Measurements from ENCODE around the gene GAD2.

GAD2 gene

DNA sequence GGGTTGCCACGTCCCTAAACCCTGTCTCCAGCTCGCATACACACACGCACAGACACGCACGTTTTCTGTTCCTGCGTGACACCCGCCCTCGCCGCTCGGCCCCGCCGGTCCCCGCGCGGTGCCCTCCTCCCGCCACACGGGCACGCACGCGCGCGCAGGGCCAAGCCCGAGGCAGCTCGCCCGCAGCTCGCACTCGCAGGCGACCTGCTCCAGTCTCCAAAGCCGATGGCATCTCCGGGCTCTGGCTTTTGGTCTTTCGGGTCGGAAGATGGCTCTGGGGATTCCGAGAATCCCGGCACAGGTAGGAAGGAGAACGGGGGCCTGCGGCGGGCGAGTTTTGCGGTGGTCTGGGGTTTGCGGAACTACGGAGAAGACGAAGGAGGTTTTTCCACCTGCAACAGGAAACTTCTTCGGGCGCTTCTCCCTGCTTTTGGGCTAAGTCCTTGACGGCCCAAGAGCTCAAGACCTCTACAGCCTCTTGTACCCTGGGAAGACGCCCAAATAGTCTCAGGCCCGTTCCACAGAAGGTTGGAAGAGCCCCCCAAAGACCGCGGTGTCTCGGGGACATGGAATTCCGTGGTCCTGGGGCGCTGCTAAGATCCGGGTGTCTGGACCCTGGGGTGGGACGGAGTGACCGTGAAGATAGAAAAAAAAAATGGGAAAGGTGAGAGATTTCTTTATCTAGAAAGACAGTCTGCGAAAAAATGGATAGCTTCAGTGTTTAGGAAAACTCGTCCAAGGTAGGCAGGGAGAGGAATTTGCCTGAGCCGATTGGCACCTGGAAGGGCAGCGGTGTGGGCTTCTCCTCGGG lies at the start of gene GAD2:
GAD2 (plus strand) TSS at position 190 of the 811 bp plus-strand sequence; CDS start at position 226, 36 bp downstream.
- no peak for DNase-seq

DNA sequence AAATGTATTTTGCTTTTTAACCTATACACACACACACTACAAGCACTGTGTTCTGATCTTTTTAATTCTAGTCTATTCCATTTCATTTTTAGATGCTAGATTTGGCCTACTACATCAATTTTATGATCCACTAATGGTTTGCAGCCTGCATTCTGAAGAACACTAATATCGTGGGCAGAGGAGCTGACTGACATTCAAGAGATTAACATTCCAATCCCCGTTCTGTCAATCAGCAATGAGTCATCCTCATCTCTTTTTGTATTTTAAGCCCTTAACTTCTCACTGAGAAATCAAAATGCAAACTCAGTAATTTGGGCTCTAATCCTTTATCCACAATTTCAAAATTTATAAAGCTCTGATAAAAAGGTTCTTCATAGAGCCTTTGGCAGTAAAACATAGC lies 47.1 kb upstream of the GAD2 start:
- no peak for DNase-seq

DNA sequence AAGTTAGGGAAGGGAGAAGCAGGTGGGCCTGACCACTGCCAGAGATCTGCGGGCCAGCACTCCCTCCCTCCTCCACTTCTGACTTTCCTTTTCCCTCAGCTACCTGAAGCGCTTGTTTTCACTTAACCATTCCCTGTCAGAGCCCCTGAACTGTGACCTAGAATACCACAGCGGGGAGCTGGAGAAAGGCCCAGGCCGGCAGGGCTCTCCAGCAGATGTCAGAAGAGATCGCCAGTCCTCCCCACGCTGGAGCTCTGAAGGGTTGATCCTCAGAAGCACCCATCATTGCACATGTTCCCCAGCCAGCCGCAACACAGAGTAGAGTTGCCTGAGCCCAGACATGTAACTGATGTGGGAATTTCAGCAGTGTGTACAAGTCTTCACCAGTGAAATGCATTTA lies 44.4 kb upstream of the GAD2 start:
- no peak for DNase-seq

DNA sequence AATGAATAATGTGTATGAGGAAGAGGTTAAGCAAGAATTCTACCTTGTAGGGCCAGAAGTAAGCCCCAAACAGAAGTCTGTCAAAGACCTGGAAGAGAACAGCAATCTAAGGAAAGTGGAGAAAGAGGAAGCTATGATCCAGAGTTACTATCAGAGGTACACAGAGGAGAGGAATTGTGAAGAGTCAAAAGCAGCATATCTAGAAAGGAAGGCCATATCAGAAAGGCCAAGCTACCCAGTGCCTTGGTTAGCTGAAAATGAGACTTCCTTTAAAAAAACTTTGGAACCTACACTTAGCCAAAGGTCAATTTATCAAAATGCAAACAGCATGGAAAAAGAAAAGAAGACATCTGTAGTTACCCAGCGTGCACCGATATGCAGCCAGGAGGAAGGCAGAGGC lies 42.7 kb upstream of the GAD2 start:
- DNase-seq = no peak

DNA sequence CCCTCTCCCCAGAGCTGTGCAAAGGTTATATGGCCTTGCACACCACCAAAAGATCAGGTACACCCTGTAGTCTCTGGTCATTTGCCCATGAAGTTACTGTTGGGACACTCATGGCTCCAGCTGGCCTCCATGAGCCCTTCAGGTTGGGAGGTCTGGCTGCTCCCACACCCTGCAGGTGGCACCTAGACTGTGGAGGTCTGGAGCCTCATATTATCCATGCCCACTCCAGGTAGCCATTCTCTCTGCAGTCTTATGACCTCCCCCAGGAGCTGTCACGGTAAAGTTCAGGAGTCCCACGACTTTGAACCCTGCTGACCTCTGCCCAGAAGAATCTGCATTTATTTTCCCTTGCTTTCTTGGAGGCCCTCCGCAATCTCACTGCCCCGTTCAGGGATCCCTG lies 39.2 kb upstream of the GAD2 start:
- DNase-seq = no peak

DNA sequence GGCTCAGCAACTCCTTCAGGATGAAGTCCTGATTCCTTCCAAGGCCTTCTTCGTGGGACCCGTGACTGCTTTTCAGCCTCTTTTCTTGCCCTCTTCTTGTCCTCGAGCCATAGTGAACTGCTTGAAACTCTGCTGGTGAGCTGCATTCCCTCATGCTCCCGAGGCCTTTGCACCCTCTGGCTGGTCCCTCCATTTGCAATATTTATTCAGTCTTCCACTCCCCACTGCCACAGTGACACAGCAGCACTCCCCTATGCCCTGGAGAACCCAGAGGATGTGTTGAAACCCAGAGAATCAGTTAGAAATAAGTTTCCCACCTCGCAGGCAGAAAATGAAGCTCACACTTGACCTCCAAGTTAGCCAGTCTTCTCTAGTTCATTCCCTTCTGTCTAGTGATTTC lies 22.3 kb upstream of the GAD2 start:
- DNase-seq = no peak

DNA sequence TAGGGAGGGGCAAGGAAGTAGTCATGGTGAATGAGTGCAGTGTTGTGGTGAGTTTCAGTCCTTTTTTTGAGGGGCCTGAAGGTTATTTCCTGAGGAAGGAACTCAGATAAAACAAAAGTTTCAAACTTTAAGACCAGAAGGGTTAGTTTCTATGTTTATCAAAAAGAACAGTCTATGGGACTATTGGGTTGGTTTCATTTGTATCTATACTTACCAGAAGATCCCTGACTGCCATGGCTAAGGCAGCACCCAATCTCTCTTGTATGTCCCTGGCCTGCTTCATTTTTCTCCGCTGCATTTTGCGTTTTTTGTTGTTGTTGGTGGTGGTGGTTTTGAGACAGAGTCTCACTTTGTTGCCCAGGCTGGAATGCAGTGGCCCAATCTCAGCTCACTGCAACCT lies 19.3 kb upstream of the GAD2 start:
- no peak for DNase-seq

DNA sequence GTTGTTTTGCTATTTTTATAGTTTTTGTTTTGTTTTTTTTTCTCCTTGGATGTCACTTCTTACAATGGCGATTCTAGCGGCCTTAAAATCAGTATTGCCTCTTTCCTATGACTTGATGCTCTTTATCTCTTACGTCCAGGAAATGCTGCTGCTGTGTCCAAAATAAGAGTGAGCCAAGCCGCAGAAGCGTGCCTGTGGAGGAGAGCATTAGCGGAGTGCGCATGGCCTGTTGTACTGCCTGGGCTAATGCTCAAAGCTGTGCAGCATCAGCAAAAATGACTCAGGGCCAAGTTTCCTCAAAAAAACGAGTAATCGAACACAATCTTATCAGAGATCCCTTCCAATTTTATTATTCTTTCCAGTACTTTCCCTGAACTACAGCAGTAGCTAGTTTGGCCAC lies 18.5 kb upstream of the GAD2 start:
- DNase-seq = no peak

DNA sequence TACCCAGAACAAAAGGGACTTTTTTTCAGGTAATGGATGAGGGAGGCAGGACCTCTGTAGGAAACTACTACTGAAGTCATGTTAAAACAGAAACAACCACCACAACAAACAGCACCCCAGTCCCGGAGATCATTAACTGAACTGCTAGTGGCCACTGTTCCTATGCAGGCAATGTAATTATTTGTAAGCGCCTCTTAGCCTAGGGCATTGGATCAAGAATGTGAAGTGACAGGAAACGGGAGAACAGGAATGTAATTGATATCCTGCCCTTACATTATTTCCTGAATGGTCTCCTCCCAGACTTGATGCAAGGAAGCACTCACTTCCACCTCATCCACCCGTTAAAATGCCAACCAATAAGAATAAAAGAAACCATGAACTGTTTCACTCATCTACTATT lies 16.7 kb upstream of the GAD2 start:
- DNase-seq = no peak

DNA sequence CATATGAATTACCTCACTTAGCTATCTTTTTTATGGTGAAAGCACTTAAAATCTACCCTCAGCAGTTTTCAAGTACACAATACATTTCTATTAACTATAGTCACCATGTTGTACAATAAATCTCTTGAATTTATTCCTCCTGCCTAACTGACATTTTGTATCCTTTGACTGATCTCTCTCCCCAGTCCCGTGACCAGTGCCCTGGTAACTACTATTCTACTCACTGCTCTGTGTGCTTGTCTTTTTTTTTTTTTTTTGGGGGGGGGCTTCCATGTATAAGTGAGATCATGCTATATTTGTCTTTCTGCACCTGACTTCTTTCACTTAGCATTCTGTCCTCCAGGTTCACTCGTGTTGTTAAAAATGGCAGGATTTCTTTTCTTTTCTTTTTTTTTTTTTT lies 11.4 kb upstream of the GAD2 start:
- no peak for DNase-seq

DNA sequence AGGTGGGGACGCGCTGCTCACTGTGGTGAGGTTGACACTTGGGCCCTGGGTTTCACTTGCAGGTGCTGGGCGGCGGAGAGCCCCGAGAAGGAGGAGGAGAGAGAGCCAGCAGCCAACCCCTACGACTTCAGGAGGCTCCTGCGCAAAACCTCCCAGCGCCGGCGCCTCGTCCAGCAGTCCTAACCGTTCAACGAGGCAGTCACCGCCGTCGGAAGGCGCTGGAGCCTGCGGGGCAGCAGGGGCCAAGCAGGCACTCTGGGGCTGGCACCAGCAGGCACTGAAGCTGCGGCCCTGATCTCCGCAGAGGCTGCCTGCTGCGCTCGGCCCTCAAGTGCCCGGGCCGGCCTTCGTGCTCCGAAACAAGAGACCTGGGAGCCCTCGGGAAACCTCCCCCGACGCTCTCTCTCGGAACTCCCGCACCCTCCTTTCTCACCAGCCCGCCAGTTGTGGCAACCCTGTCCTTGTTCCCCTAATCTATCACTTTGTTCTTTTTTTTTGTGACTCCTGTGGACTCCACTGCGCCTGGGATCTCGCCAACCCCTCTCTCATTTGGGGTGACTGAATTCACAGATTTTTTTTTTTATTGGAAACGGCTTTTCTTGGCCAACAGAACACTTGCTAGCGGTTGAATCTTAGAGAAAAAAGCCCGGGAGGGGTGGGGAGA lies 4.7 kb upstream of the GAD2 start:
- DNase-seq = no peak

DNA sequence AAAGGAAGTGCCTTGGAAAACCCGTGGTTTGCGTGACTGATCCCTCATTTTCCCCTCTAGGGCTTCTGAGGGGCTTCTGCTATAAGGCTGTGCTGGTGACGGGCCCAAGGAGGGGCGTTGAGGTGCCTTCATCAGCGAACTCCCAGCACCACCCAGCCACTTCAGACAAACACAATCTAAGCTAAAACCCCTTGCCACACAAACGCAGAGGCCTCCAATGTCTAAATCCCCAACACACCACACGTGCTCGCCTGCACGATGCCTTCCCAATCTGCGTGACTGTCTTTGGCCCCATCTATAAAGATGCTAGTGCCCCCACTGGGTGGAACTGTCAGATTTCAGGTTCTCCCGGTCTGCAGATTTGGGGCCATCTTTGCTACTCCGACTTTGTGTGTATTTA lies 4.1 kb upstream of the GAD2 start:
- DNase-seq = no peak

DNA sequence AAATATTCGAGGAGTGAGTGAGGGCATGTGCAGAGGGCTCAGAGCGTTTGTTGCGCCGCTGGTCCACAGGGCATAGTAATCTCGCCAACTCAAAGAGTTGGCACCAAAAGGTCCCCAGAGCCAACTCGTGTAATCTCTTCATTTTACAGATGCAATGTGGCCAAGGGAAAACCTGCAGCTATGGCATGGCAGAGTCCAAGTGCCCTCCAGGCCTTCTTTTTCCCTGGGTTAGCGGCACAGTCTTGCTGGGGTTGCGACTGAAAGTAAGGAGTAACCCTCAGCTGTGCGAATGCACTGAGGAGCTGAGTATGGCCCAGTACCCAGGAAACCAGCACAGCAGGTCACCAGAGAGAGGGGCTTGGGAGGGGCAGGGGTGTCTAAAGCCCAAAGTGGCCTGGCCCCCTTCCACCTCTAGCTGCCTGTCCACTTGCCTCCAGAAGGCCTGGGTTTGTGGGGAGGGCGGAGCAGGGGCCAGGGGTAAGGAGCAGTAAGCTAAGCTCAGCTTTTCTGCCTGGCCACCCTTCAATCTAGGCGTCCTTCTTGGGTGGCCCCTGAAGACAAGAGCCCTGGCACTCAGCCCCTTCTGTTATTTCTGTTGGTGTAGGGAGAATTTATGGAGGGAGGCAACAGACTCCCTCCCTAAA lies 3.3 kb upstream of the GAD2 start:
- no peak for DNase-seq

DNA sequence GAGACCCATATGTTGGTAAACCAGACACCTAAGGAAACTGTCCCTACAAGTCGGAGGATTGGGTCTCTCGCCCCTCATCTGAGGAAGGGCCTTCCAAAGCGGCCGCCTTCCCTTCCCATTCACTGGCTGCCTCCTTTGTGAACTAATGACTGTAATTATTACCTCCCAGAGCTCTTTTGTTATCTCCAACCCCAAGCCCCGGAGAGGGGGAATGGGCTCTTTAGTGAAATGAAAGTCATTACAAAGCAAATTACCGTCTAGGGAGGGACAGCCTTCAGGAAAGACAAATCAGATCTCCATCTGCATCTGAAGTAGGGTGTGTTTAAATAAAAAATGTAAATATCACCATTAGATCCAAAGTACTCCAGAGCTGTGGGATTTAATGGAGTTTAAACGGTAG lies 2.6 kb upstream of the GAD2 start:
- no peak for DNase-seq

DNA sequence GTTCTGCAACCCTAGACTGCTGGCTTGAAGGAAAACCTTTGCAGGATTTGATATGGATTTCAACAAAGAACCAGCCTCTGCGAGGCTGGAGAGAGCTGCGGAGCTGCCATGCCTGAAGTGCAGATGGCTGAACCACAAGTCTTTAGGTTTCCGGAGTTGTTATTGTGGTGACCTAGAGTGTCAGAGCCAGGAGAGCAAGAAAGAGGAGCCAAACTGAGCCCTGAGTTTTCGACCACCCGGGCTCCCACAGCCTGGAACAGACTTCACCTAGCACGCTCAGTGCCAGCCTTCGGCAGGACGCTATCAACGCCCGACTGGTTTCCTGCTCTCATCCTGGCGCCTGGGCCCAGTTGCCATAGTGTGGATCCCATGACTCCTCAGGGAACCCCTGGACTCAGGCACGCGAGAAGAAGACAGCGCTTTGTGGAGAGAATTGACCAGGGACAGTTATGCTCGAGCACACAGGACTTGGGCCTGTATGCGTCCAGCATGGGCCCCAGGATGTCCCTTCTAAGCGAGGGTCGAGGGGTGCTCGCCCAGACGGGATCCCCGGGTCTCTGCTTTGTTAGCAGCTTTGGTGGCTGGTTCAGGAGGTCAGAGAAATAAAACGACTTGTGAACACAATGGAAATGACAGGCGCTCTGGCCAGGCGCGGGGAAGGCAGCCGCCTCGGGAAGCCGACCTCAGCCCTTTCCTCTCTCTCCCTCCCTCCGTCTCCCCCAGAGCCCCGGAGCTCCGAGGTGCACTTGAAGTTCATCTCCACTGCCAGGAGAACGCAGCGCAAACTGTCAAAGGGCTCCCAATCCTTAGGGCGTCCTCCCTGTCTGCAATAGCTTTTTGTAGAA lies 1.8 kb upstream of the GAD2 start:
- DNase-seq = no peak

DNA sequence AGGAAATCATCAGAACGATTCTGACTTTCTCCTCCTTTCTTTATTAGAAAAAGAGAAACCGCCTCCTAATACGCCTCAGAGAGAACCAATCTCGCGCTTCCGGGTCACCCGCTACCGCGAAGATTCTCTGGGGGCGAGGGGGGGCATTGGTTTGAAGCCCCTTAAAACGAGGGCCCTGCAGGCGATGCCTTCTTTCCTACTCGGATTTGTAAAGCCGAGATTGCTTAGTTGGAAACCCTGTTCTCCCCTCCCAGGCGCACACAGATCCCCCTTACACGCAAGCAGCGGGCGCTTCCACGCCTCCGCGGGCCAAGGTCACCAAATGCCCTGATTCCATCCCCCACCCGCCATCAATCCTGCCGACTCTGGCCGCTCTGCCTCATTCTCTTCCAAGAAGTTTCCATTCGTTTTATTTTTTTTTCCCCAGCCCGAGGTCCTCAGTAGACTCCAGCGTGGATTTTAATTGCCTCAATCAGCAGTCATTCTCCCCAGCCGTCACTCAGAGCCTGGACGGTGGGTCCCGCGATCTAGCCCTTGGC lies 1.1 kb upstream of the GAD2 start:
- no peak for DNase-seq

DNA sequence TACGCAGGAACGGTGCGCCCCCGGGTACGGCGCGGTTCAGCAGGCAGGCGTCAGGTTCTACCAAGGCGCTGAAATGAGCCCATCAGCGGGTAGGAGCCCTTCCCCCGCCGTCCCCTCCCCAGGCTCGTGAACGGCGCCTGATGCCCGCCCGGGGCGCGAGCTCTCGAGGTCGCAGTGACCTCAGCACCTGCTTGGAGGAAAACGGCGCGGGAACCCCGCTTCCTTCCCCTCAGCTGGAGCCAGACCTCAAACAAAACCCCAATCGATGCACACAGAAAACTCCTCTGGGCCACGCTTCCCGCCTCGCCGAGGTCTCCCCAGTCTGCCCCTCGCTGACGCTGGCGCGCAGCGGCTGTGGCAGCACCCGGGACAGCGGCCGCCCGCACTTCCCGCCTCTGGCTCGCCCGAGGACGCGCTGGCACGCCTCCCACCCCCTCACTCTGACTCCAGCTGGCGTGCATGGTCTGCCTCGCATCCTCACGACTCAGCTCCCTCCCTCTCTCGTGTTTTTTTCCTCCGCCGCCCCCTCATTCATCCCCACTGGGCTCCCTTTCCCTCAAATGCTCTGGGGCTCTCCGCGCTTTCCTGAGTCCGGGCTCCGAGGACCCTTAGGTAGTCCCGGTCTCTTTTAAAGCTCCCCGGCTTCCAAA lies 514 bp upstream of the GAD2 start:
- peak; percentile 28 for DNase-seq

DNA sequence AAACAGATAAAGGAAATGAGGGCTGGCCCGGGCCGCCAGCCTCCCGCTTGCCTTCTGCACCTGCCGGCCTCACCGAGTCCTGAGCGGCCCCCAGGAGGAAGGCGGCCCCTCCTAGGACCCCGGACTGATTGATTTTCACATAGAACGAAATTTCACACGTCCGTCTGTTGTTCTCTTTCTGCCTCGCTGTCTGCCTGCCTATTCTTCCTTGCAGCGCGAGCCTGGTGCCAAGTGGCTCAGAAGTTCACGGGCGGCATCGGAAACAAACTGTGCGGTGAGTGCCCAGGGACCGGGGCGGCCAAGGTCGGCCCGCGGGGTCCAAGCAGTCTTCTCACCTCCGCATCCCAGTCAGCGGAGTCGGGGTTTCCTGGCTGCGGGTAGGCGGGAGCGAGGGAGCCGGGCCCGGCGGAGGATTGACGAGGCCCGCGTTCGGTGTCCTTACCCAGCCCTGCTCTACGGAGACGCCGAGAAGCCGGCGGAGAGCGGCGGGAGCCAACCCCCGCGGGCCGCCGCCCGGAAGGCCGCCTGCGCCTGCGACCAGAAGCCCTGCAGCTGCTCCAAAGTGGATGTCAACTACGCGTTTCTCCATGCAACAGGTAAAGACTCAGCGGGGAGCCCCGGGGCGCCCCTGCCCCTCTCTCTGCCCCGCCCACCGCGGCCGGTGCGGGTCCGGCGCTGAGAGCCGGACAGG lies 967 bp downstream of the GAD2 start:
- no peak for DNase-seq

DNA sequence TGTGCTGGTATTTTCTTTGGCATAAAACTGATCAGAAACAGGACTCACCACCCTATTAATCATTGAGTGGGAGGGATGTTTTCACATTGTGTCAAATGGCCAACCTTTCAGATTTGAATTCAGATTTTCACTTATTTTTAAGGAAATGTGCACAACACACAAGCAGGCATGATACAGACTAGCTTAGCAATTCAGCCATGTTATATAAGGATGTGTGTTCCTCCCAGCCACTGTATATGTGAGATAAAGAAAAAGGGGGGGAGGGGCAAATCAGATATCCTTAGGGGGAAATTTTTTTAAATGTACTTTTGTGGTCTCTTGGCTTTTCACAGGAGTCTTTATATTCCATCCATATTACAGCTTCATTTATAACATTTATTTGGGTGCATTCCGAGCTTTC lies 3.1 kb downstream of the GAD2 start:
- DNase-seq = no peak

DNA sequence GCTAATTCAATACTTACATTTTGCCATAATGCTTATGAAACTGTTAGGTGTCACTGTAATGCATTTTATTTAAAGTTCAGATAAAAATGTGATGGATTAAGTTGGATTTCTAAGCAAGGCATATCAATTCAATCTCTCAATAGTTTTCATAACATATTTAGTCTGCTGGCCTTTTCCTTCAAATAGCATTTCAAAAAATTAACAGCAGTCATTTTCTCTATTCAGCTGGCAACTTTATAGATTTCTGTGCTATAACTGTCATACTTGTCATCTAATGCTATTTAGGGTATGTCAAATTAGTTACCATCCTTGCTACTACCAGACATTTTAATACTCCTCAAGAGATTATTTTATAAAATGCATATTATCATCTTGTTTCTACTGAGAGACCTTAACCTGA lies 4.3 kb downstream of the GAD2 start:
- no peak for DNase-seq

DNA sequence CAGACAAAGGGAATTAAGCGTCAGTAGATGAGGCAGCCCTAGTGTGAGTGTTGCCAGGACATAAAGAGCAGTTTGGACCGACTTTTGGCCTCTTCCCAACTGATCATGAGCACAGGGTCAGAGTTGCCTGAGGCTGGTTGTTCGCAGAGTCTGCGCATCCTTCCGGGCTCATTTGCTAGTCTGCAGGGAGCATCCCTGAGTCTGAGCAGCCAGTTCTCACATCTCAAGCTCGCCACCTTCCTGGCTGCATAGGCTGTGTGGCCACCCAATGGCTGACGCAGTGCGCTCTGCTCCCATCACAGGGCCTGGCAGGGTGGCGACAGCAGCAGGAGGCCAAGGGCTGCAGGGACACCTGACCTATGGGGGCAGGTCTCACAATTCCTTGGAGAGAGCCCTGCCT lies 5.0 kb downstream of the GAD2 start:
- no peak for DNase-seq

DNA sequence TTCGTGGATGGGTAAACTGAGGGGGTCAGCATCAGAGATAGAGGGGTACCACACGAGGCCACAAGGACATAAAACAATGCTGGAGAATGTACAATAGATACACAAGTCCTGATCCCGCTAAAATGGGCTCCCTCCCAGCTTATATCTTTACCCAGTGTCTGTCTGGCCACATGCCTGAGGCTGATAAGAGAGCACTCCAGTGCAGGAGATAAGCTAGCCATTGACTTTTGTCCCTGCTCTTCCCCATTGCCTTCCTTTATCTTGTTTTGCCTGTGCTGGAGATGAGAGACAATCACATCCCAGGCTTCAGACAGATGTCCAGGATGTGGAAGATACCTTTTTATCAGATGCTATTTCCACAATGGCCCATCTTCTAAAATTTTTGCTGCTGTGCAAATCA lies 6.0 kb downstream of the GAD2 start:
- DNase-seq = no peak
